HG03439 (cell line): ENCODE data around the gene DCAF8.

Experiments used
- ATAC-seq: cut with Tn5 transposase; IDR thresholded peaks from one replicate; pipeline ENCODE4 v1.9.1; 2021; ENCODE audit warnings: mild to moderate bottlenecking, moderate library complexity; ENCODE audit not compliant: unreplicated experiment

DCAF8 gene

GRCh38 chr1:160206421-160207117 is 55.8 kb downstream of the DCAF8 start:
- ATAC-seq = no peak

- ATAC-seq = peak; percentile 28
Observed at GRCh38 chr1:160206036-160206389, 56.3 kb downstream of the DCAF8 start.

- ATAC-seq = peak; percentile 52
Observed at GRCh38 chr1:160205242-160206035, 56.9 kb downstream of the DCAF8 start, which contains the start of gene PEA15. TSS of gene PEA15 (plus strand) at chr1:160205384. CDS start at chr1:160211545, 6,161 bp downstream.

GRCh38 chr1:160204526-160205241 is 57.7 kb downstream of the DCAF8 start:
- ATAC-seq = peak; percentile 53

GRCh38 chr1:160200786-160201185 is 61.6 kb downstream of the DCAF8 start:
- no peak for ATAC-seq

GRCh38 chr1:160197231-160197630 is 65.1 kb downstream of the DCAF8 start:
- ATAC-seq = no peak

- ATAC-seq = no peak
Observed at GRCh38 chr1:160196143-160196542, 66.2 kb downstream of the DCAF8 start.

- ATAC-seq = no peak
Observed at GRCh38 chr1:160194737-160195059, 67.7 kb downstream of the DCAF8 start.

GRCh38 chr1:160193832-160194736 is 68.3 kb downstream of the DCAF8 start:
- ATAC-seq = no peak

- no peak for ATAC-seq
Observed at GRCh38 chr1:160193091-160193819, 69.1 kb downstream of the DCAF8 start.

- no peak for ATAC-seq
Observed at GRCh38 chr1:160192234-160192633, 70.1 kb downstream of the DCAF8 start.

GRCh38 chr1:160191756-160192155 is 70.6 kb downstream of the DCAF8 start:
- ATAC-seq = no peak

- ATAC-seq = no peak
Observed at GRCh38 chr1:160189649-160190625, 72.4 kb downstream of the DCAF8 start, which contains the start of gene CASQ1. TSS of gene CASQ1 (plus strand) at chr1:160190575. CDS start at chr1:160190752, 177 bp downstream.

- no peak for ATAC-seq
Observed at GRCh38 chr1:160188341-160188740, 74.0 kb downstream of the DCAF8 start.

- no peak for ATAC-seq
Observed at GRCh38 chr1:160187407-160187806, 74.9 kb downstream of the DCAF8 start.

GRCh38 chr1:160186729-160187128 is 75.6 kb downstream of the DCAF8 start:
- no peak for ATAC-seq

GRCh38 chr1:160186246-160186645 is 76.1 kb downstream of the DCAF8 start:
- ATAC-seq = no peak

GRCh38 chr1:160179336-160179735 is 83.0 kb downstream of the DCAF8 start:
- no peak for ATAC-seq

GRCh38 chr1:160178731-160179130 is 83.6 kb downstream of the DCAF8 start:
- ATAC-seq = no peak
